Omental fat pad (tissue), 4 donors: ENCODE results near the gene ANTXR1. TPM values are rescaled to one million over a fixed set of nuclear protein-coding genes. Genes with fewer than 3 reads are reported as not detected.

Experiments used
- ATAC-seq: fragments of 150-250 bp; one replicate; pipeline ENCODE4 v1.9.1; 2016; ENCODE audit warnings: mild to moderate bottlenecking, moderate library complexity; ENCODE audit not compliant: low FRiP score
- DNase-seq: peaks from one replicate; pipeline ENCODE4 v3.0.0-alpha.2; 2019; ENCODE audit warnings: low spot score
- total RNA-seq, 4 donors: library from RNA; depleted of rRNA; stranded (reverse); fragments of >200 nt; gene quantifications; one replicate each; pipeline ENCODE4 v1.1.0, GENCODE V29; 2016
- TF ChIP-seq, protein P1 (sequence below), 3 donors: fragments of 450-650 bp; IDR thresholded peaks; one replicate each; pipeline ENCODE4 v1.5.1; 2016 to 2017; ENCODE audit warnings: antibody characterized with exemption in 3 of 3, mild to moderate bottlenecking in 3 of 3, moderate library complexity in 2 of 3

ANTXR1 gene
- total RNA-seq, 4 donors from 2014 or later, result 27.7 to 49.1 (median 37.1) TPM

GRCh38 chr2:69237070-69237670 is 224.2 kb downstream of the ANTXR1 start:
- no peak for DNase-seq
- ATAC-seq, result peak; percentile 48
- TF ChIP-seq, protein P1, sequence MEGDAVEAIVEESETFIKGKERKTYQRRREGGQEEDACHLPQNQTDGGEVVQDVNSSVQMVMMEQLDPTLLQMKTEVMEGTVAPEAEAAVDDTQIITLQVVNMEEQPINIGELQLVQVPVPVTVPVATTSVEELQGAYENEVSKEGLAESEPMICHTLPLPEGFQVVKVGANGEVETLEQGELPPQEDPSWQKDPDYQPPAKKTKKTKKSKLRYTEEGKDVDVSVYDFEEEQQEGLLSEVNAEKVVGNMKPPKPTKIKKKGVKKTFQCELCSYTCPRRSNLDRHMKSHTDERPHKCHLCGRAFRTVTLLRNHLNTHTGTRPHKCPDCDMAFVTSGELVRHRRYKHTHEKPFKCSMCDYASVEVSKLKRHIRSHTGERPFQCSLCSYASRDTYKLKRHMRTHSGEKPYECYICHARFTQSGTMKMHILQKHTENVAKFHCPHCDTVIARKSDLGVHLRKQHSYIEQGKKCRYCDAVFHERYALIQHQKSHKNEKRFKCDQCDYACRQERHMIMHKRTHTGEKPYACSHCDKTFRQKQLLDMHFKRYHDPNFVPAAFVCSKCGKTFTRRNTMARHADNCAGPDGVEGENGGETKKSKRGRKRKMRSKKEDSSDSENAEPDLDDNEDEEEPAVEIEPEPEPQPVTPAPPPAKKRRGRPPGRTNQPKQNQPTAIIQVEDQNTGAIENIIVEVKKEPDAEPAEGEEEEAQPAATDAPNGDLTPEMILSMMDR (IDR thresholded peaks at IDR 0.05), result no peak

DNA sequence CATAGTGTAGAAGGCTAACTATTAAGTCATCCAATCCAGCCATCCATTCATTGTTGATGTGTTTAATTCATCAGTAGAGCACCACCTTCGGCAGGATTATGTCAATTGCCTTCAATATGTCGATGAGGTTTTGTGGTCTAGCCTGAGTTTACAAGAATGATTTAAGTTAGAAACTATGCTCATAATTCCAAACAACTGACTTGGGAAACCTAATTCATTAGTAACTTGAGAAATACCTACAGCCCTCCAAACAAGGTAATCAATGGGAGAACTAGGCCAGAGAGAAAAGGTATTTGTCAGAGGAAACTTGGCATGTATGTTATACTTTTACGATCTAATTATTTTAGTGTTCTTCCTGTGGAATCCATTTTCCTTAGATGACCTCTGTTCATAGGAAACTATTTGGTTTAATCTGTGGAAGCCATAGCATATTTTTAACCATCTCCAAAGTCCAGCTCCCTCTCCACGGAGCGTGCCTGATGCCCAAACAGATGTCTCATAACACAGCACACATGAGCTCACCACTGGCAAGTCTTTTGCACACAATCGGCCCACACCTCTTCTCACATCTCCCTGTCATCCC is 225.6 kb downstream of the ANTXR1 start:
- TF ChIP-seq, protein P1 (IDR thresholded peaks at IDR 0.05), result no peak
- ATAC-seq (no peak), DNase-seq (no peak)

GRCh38 chr2:69241093-69241492 is 228.1 kb downstream of the ANTXR1 start:
- TF ChIP-seq, protein P1 (IDR thresholded peaks at IDR 0.05), result no peak
- ATAC-seq (no peak), DNase-seq (no peak)

DNA sequence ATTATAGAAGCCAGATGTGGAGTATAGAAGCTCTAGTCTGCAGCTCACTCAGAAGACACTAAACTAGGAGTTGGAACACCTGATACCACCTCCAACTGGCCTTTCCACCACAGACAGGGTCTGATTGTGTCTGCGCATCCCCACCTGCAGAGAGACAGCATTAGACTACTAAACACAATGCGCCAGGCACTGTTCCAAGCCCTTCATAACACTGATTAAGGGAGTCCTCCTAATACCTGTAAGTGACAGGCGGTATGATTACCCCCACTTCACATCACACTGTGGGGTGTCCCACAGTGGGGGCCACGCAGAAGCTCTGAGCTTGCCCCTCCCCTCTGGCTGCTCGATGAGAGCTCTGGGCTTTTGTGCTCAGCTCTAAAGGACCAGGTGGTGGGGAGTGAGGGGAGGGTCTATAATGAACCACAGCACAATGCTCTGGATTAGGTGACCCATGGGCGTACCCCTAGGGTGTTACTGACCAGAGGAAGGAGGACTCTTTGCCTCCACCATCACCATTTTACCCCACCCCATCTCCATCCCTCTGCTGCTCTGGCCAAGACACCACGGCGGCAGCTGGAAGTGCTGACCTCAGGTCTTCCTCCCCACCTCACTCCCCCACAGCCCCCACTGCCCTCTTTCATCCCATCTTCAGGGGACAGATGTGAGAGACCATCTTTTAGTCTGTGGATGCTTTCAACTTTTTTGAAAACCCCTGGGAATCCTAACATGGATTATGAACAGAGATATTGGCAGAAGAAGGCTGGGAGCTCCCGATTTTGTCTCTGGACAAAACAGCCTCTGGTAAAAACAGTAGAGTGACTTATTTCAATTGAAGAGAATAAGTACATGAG is 228.9 kb downstream of the ANTXR1 start:
- TF ChIP-seq, protein P1 (IDR thresholded peaks at IDR 0.05), result no peak
- DNase-seq (no peak), ATAC-seq (peak; percentile 43)

GRCh38 chr2:69242651-69243051 is 229.7 kb downstream of the ANTXR1 start:
- DNase-seq (no peak), ATAC-seq (peak; percentile 26)
- TF ChIP-seq, protein P1 (IDR thresholded peaks at IDR 0.05), result no peak

- ATAC-seq (no peak), DNase-seq (no peak)
- TF ChIP-seq, protein P1 (IDR thresholded peaks at IDR 0.05), result no peak
These were observed 230.7 kb downstream of the ANTXR1 start for GRCh38 chr2:69243652-69244051.
